Trophoblast cell (in vitro differentiated cells and primary cell): Measurements from ENCODE around the gene SIDT1.

Source experiments
- DNase-seq, 2 donors: peaks; one replicate each; pipeline ENCODE4 v3.0.0-alpha.2; 2016
- H2AFZ ChIP-seq: 2 replicates; pipeline ENCODE4 v1.6.1; 2013; ENCODE audit warnings: low read length, moderate library complexity, mild to moderate bottlenecking; ENCODE audit not compliant: insufficient read depth, poor library complexity
- H2AK5ac ChIP-seq: 2 replicates; pipeline ENCODE4 v1.6.1; 2013; ENCODE audit warnings: mild to moderate bottlenecking, low read length
- H2BK120ac ChIP-seq: 2 replicates; pipeline ENCODE4 v1.6.1; 2013; ENCODE audit warnings: low read length, mild to moderate bottlenecking, moderate library complexity; ENCODE audit not compliant: insufficient read depth, poor library complexity
- H2BK12ac ChIP-seq: 2 replicates; pipeline ENCODE4 v1.6.1; 2013; ENCODE audit warnings: mild to moderate bottlenecking, low read length, moderate library complexity
- H2BK5ac ChIP-seq: 2 replicates; pipeline ENCODE4 v1.6.1; 2013; ENCODE audit warnings: low read length, low read depth, moderate library complexity, mild to moderate bottlenecking; ENCODE audit not compliant: poor library complexity
- H3K14ac ChIP-seq: 2 replicates; pipeline ENCODE4 v1.6.1; 2013; ENCODE audit warnings: mild to moderate bottlenecking, low read length
- H3K18ac ChIP-seq: 2 replicates; pipeline ENCODE4 v1.6.1; 2013; ENCODE audit warnings: mild to moderate bottlenecking, low read length
- H3K23ac ChIP-seq: 2 replicates; pipeline ENCODE4 v1.6.1; 2013; ENCODE audit warnings: low read length
- H3K27ac ChIP-seq: 2 replicates; pipeline ENCODE4 v1.5.1; 2013; ENCODE audit warnings: low read depth, mild to moderate bottlenecking, inconsistent platforms, low read length, moderate library complexity
- H3K27me3 ChIP-seq: 2 replicates; pipeline ENCODE4 v1.6.1; 2013; ENCODE audit warnings: inconsistent platforms, mild to moderate bottlenecking, low read length, moderate library complexity; ENCODE audit not compliant: insufficient read depth
- H3K36me3 ChIP-seq, 2 experiments: 1 replicate in 1 of 2; 2 replicates in 1 of 2; pipeline ENCODE4 v1.6.1; 2013; ENCODE audit warnings: low read length in 2 of 2, mild to moderate bottlenecking in 2 of 2, moderate library complexity in 1 of 2; ENCODE audit not compliant: insufficient read depth in 2 of 2, control insufficient read depth in 1 of 2
- H3K4ac ChIP-seq: 2 replicates; pipeline ENCODE4 v1.6.1; 2013; ENCODE audit warnings: low read depth, mild to moderate bottlenecking, low read length, moderate library complexity
- H3K4me1 ChIP-seq, 2 experiments: 1 replicate in 1 of 2; 2 replicates in 1 of 2; pipeline ENCODE4 v1.6.1; 2013; ENCODE audit warnings: low read length in 2 of 2, mild to moderate bottlenecking in 2 of 2, moderate library complexity in 1 of 2; ENCODE audit not compliant: insufficient read depth in 2 of 2, control insufficient read depth in 1 of 2
- H3K4me2 ChIP-seq: 2 replicates; pipeline ENCODE4 v1.6.1; 2013; ENCODE audit warnings: inconsistent platforms, mild to moderate bottlenecking, low read length, moderate library complexity
- H3K4me3 ChIP-seq: 2 replicates; pipeline ENCODE4 v1.5.1; 2013; ENCODE audit warnings: mild to moderate bottlenecking, low read depth, low read length, inconsistent platforms
- H3K79me1 ChIP-seq: one replicate; pipeline ENCODE4 v1.6.1; 2013; ENCODE audit warnings: low read length
- H3K79me2 ChIP-seq: 2 replicates; pipeline ENCODE4 v1.6.1; 2013; ENCODE audit warnings: low read length, mild to moderate bottlenecking; ENCODE audit not compliant: control insufficient read depth, insufficient read depth, poor library complexity
- H3K9ac ChIP-seq: 2 replicates; pipeline ENCODE4 v1.6.1; 2013; ENCODE audit warnings: mild to moderate bottlenecking, low read length
- H3K9me3 ChIP-seq: 2 replicates; pipeline ENCODE4 v1.6.1; 2013; ENCODE audit warnings: low read depth, mild to moderate bottlenecking, control low read depth, inconsistent platforms, low read length; ENCODE audit not compliant: insufficient read depth
- H4K12ac ChIP-seq: 2 replicates; pipeline ENCODE4 v1.6.1; 2013; ENCODE audit warnings: low read depth, mild to moderate bottlenecking, low read length, moderate library complexity
- H4K8ac ChIP-seq: 2 replicates; pipeline ENCODE4 v1.6.1; 2013; ENCODE audit warnings: low read depth, mild to moderate bottlenecking, low read length, moderate library complexity
- H4K91ac ChIP-seq: one replicate; pipeline ENCODE4 v1.6.1; 2013; ENCODE audit warnings: low read depth, mild to moderate bottlenecking, low read length, moderate library complexity
- whole genome bisulfite sequencing: extraction: QIAGEN DNeasy Blood & Tissue Kit; methylation state at CpG from one replicate; pipeline ENCODE4 v1.1.7; 2013; ENCODE audit warnings: missing lambda C conversion rate; ENCODE audit not compliant: insufficient read length, insufficient coverage; ENCODE audit errors: extremely low coverage; 5-methylcytosine and 5-hydroxymethylcytosine counted together

Gene SIDT1

GRCh38 chr3:113507501-113508067 is 24.8 kb upstream of the SIDT1 start:
- Histone ChIP-seq H3K36me3 (peaks cover 4 to 7% of the 10 kb centered on the region in 2 experiments), H2BK12ac (no peak overlapping the region), H3K4me3 (no peak overlapping the region), H3K79me2 (no peaks in the 10 kb centered on the region), H3K23ac (no peak overlapping the region), H3K18ac (no peak overlapping the region), H3K4ac (no peak overlapping the region), H2AFZ (no peak overlapping the region), H2BK120ac (no peak overlapping the region), H3K79me1 (no peaks in the 10 kb centered on the region), H3K27ac (no peak overlapping the region), H2BK5ac (no peak overlapping the region), H3K27me3 (no peaks in the 10 kb centered on the region), H3K9ac (no peak overlapping the region), H4K91ac (no peak overlapping the region), H4K8ac (no peak overlapping the region), H3K9me3 (no peaks in the 10 kb centered on the region), H2AK5ac (no peak overlapping the region), H3K14ac (no peak overlapping the region), H3K4me2 (no peak overlapping the region), H3K4me1 (no peaks in the 10 kb centered on the region), H4K12ac (no peak overlapping the region)
- no peak for DNase-seq
- WGBS: no CpG with 5 or more reads among the region's 4 CpGs

GRCh38 chr3:113508966-113509365 is 23.4 kb upstream of the SIDT1 start:
- Histone ChIP-seq H2BK12ac (no peak overlapping the region), H3K23ac (no peak overlapping the region), H2BK5ac (no peak overlapping the region), H3K27ac (no peak overlapping the region), H3K4me1 (no peaks in the 10 kb centered on the region), H3K9ac (no peak overlapping the region), H2BK120ac (no peak overlapping the region), H3K4me2 (no peak overlapping the region), H4K91ac (no peak overlapping the region), H4K8ac (no peak overlapping the region), H2AK5ac (no peak overlapping the region), H3K4me3 (no peak overlapping the region), H3K14ac (no peak overlapping the region), H3K9me3 (no peaks in the 10 kb centered on the region), H3K4ac (no peak overlapping the region), H3K18ac (no peak overlapping the region), H2AFZ (no peak overlapping the region), H3K36me3 (peaks cover 3 to 7% of the 10 kb centered on the region in 2 experiments), H3K79me2 (no peaks in the 10 kb centered on the region), H3K79me1 (no peaks in the 10 kb centered on the region), H4K12ac (no peak overlapping the region), H3K27me3 (no peaks in the 10 kb centered on the region)
- WGBS: no CpG with 5 or more reads among the region's 1 CpG
- no peak for DNase-seq

GRCh38 chr3:113514265-113514769 is 18.0 kb upstream of the SIDT1 start:
- Histone ChIP-seq H4K91ac (peak overlapping the region; percentile 42), H4K8ac (peak overlapping the region; percentile 80), H3K9me3 (no peaks in the 10 kb centered on the region), H3K4me1 (peaks cover 0 to 2% of the 10 kb centered on the region in 2 experiments), H3K18ac (peak overlapping the region; percentile 28), H3K9ac (peak overlapping the region; percentile 81), H4K12ac (peak overlapping the region; percentile 13), H3K4me2 (peak overlapping the region; percentile 84), H3K27me3 (no peaks in the 10 kb centered on the region), H2BK5ac (no peak overlapping the region), H2BK120ac (no peak overlapping the region), H2AK5ac (no peak overlapping the region), H2AFZ (peak overlapping the region; percentile 41), H3K23ac (no peak overlapping the region), H3K27ac (peak overlapping the region; percentile 53), H3K36me3 (no peaks in the 10 kb centered on the region), H3K79me2 (peaks cover 2% of the 10 kb centered on the region), H3K14ac (peak overlapping the region; percentile 23), H3K79me1 (peaks cover 7% of the 10 kb centered on the region), H2BK12ac (no peak overlapping the region), H3K4me3 (peak overlapping the region; percentile 95), H3K4ac (no peak overlapping the region)
- no CpG with 5 or more reads among the region's 9 CpGs for WGBS
- peak in 1 of 2 donors; percentile 15 for DNase-seq

- Histone ChIP-seq H3K4ac (no peak overlapping the region), H3K36me3 (no peaks in the 10 kb centered on the region), H2BK12ac (no peak overlapping the region), H3K23ac (no peak overlapping the region), H2AFZ (no peak overlapping the region), H3K18ac (no peak overlapping the region), H3K4me1 (peaks cover 0 to 2% of the 10 kb centered on the region in 2 experiments), H3K79me1 (peaks cover 7% of the 10 kb centered on the region), H3K4me3 (no peak overlapping the region), H4K12ac (no peak overlapping the region), H4K8ac (peak overlapping the region; percentile 61), H3K27ac (no peak overlapping the region), H3K9me3 (no peaks in the 10 kb centered on the region), H2AK5ac (no peak overlapping the region), H3K14ac (no peak overlapping the region), H3K27me3 (no peaks in the 10 kb centered on the region), H3K9ac (no peak overlapping the region), H3K4me2 (no peak overlapping the region), H2BK120ac (no peak overlapping the region), H3K79me2 (peaks cover 2% of the 10 kb centered on the region), H2BK5ac (no peak overlapping the region), H4K91ac (no peak overlapping the region)
- peak in 1 of 2 donors; percentile 8 for DNase-seq
- no CpG with 5 or more reads among the region's 5 CpGs for WGBS
Observed at GRCh38 chr3:113516115-113516505, 16.2 kb upstream of the SIDT1 start.
